K562 (cell line): ENCODE data around the gene CACNB2. TPM values are rescaled to one million over a fixed set of nuclear protein-coding genes. Genes with fewer than 3 reads are reported as not detected.
"Not testable (repeated sequence)": the region's sequence is repeated elsewhere in the genome, so short reads cannot be mapped to it uniquely, and the experiment has no call there.

ENCODE experiments used
- ATAC-seq: fragments of 200-7000 bp; cut with Tn5 transposase; 3 replicates; pipeline ENCODE4 v1.9.1; 2020; ENCODE audit warnings: moderate library complexity
- BruUV-seq: library from RNA; stranded (reverse); fragments of 400-500 nt; replicated peaks from 2 replicates; lab custom pipeline; 2021; lab: Mats Ljungman, UMichigan
- CTCF ChIA-PET: fragments of 300-600 bp; formaldehyde crosslinking; extraction: SDS; loops from one replicate; lab custom pipeline; 2021; ENCODE audit warnings: low intra/inter-chr PET ratio; lab: Yijun Ruan, JAX
- POLR2A ChIA-PET: fragments of 300-600, 350-650 bp; sonication (Branson Sonifier 250); formaldehyde crosslinking; extraction: SDS; loops from one replicate; lab custom pipeline; 2021; ENCODE audit warnings: antibody characterized with exemption, inconsistent platforms; lab: Yijun Ruan, JAX
- DNase-seq, 4 experiments: peaks; one replicate each; pipeline versions ENCODE4 v3.0.0 to v3.0.0-alpha.2; 2011 to 2018; ENCODE audit warnings: low spot score in 3 of 4, mixed read lengths in 3 of 4; ENCODE audit errors: extremely low read depth in 1 of 4
- FAIRE-seq: peaks from 2 replicates; lab custom pipeline; 2011; peaks lifted over from hg19 to GRCh38; lab: Jason Lieb, UNC
- H2AFZ ChIP-seq: 2 replicates; pipeline ENCODE4 v1.6.0; 2011; ENCODE audit warnings: low read depth, low read length, control low read depth, inconsistent platforms
- H3K27ac ChIP-seq: fragments of 200-600 bp; 3 replicates; pipeline ENCODE4 v1.8.0; 2011; ENCODE audit warnings: low read depth, mild to moderate bottlenecking, control low read depth, inconsistent platforms, low read length, moderate library complexity, mixed read lengths; ENCODE audit errors: extremely low read depth
- H3K27me3 ChIP-seq, 2 experiments: fragments of 300-600 bp in 1 of 2; 2 replicates in 1 of 2; 3 replicates in 1 of 2; pipeline versions ENCODE4 v1.6.0 to v1.8.0; 2011; ENCODE audit warnings: inconsistent platforms in 2 of 2, low read length in 2 of 2, mild to moderate bottlenecking in 1 of 2, mixed read lengths in 1 of 2, moderate library complexity in 1 of 2; ENCODE audit not compliant: control insufficient read depth in 2 of 2, insufficient read depth in 2 of 2
- H3K36me3 ChIP-seq: fragments of 300-600 bp; 3 replicates; pipeline ENCODE4 v1.8.0; 2011; ENCODE audit warnings: mild to moderate bottlenecking, low read length, inconsistent platforms; ENCODE audit not compliant: control insufficient read depth, insufficient read depth
- H3K4me1 ChIP-seq, 2 experiments: fragments of 200-600 bp in 1 of 2; replicated peaks in 1 of 2; 2 replicates in 1 of 2; 3 replicates in 1 of 2; pipeline versions ENCODE4 v1.5.1 to v1.8.0; 2011; ENCODE audit warnings: inconsistent platforms in 2 of 2, low read length in 2 of 2, mild to moderate bottlenecking in 1 of 2, mixed read lengths in 1 of 2, moderate library complexity in 1 of 2; ENCODE audit not compliant: control insufficient read depth in 2 of 2, insufficient read depth in 2 of 2
- H3K4me2 ChIP-seq: 2 replicates; pipeline ENCODE4 v1.6.1; 2011; ENCODE audit warnings: low read length, control low read depth, inconsistent platforms, mixed read lengths; ENCODE audit not compliant: insufficient read depth
- H3K4me3 ChIP-seq: fragments of 200-600 bp; sonication (generic), shearing (Covaris generic); 2 replicates; pipeline ENCODE4 v1.5.1; 2016; ENCODE audit warnings: control low read depth, inconsistent platforms
- H3K79me2 ChIP-seq: fragments of 200-600 bp; 3 replicates; pipeline ENCODE4 v1.8.0; 2011; ENCODE audit warnings: low read length, inconsistent platforms; ENCODE audit not compliant: control insufficient read depth, insufficient read depth
- H3K9ac ChIP-seq, 2 experiments: 2 replicates each; pipeline versions ENCODE4 v1.6.0 to v1.6.1; 2011; ENCODE audit warnings: low read depth in 2 of 2, low read length in 2 of 2, control low read depth in 1 of 2, inconsistent platforms in 1 of 2, mild to moderate bottlenecking in 1 of 2, mixed read lengths in 1 of 2; ENCODE audit not compliant: insufficient read depth in 1 of 2
- H3K9me1 ChIP-seq: one replicate; pipeline ENCODE4 v1.6.0; 2011; ENCODE audit warnings: inconsistent platforms, mild to moderate bottlenecking, low read length, moderate library complexity; ENCODE audit not compliant: control insufficient read depth, insufficient read depth
- H3K9me3 ChIP-seq: replicated peaks from 2 replicates; pipeline ENCODE4 v1.5.1; 2011; ENCODE audit warnings: low read depth, low read length, inconsistent platforms; ENCODE audit not compliant: control insufficient read depth, insufficient read depth
- H4K20me1 ChIP-seq: replicated peaks from 2 replicates; pipeline ENCODE4 v1.6.1; 2011; ENCODE audit warnings: low read length, inconsistent platforms, mixed read lengths; ENCODE audit not compliant: control insufficient read depth, insufficient read depth
- RBM25 ChIP-seq: fragments of 200-400 bp; formaldehyde crosslinking; IDR thresholded peaks from 2 replicates; pipeline ENCODE4 v1.6.1; 2018; ENCODE audit warnings: low read length, low read depth, moderate library complexity; ENCODE audit not compliant: severe bottlenecking
- TEAD1 ChIP-seq, 2 experiments: fragments of 450-650 bp in 1 of 2; sonication (generic) in 1 of 2; formaldehyde crosslinking; IDR thresholded peaks; 2 replicates each; pipeline versions ENCODE4 v1.4.0 to v1.8.0; 2020 to 2022; ENCODE audit warnings: mild to moderate bottlenecking in 2 of 2, missing genetic modification reagents in 1 of 2
- ZNF121 ChIP-seq: sonication (generic); formaldehyde crosslinking; conservative IDR thresholded peaks from 2 replicates; pipeline ENCODE4 v1.8.0; 2022; ENCODE audit warnings: missing genetic modification reagents
- WGBS: fragments of 100-300 bp; shearing (Covaris generic); methylation state at CpG from one replicate; pipeline ENCODE4 v1.1.6; 2016; ENCODE audit warnings: low coverage, mixed read lengths; ENCODE audit not compliant: insufficient coverage; ENCODE audit errors: missing lambda C conversion rate; 5-methylcytosine and 5-hydroxymethylcytosine counted together
- in situ Hi-C: fragments of 300-500 bp; cut with MboI; formaldehyde crosslinking; loops from 4 replicates; pipeline ENCODE4 v1.15.0; 2018; ENCODE audit warnings: inconsistent platforms, mixed read lengths
- intact Hi-C: fragments of 100-400 bp; cut with micrococcal nuclease; formaldehyde crosslinking; loops from 2 replicates; pipeline ENCODE4 v1.14.2; 2022
- polyA plus RNA-seq, 8 experiments: library from polyadenylated mRNA; depleted of rRNA in 4 of 8; stranded (reverse) in 5 of 8; unstranded in 3 of 8; fragments of >200 nt; fragmentation: Nextera tagmentation in 2 of 8; fragmentation: Illumina TruSeq in 1 of 8; extraction: Ambion mirVana in 2 of 8; extraction: Trizol in 1 of 8; gene quantifications; 2 replicates each; pipeline versions ENCODE4 v1.2.1 to v1.2.3, GENCODE V29; 2011 to 2014; ENCODE audit warnings: inconsistent platforms in 1 of 8, missing spikeins in 1 of 8
- total RNA-seq, 7 experiments: library from RNA; depleted of rRNA in 6 of 7; stranded (reverse); fragments of >200 nt in 6 of 7; fragmentation: Illumina TruSeq in 2 of 7; extraction: Trizol in 2 of 7; gene quantifications; 2 replicates each; pipeline versions ENCODE4 v1.2.1 to v1.2.3, GENCODE V29; 2011 to 2021; ENCODE audit warnings: low replicate concordance in 1 of 7

The CACNB2 gene
- total and polyA plus RNA-seq, 9 of the 15 experiments (the other 6 are each of a cell fraction or from before 2014, with no cell fraction given) = 1.8 to 2.2 TPM; not detected in 7

DNA sequence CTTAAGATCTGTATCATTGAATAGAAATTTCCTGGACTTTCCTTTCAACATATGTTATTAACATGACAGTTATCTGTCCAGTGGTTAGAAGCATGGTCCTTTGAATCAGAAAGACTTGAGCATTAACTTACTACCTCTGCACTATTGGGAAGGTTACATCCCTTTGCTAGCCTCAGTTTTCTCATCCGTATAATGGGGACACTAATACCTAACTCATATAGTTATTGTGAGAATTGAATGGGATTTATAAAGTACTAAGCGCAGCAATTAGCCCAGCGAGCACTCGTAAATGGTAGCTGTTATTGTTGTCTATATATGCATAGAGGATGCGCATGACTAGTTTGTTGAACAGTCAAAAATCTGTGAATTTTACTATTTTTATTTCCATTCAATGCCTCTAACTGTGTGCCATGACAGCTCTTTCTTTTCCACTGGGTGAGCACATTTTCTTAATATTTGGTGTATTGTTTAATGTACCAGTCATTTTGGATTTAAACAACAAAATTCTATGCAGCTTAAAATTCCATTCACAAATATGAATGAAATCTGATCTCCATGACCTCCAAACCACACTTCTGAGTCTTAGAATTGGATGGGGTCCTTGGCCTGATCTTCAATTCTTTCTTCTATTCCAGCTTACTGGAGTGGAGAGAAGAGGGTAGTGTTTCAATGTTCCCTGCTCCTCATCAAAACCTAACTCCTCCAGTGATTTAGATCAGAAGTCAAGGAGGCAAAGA is 65.0 kb downstream of the CACNB2 start:
- Histone ChIP-seq H4K20me1 (no peaks in the 10 kb centered on the region), H3K9me1 (no peaks in the 10 kb centered on the region), H3K27me3 (no peaks in the 10 kb centered on the region; a peak in 2 of 5 replicates), H3K36me3 (no peaks in the 10 kb centered on the region), H3K27ac (no peak overlapping the region), H2AFZ (no peak overlapping the region), H3K79me2 (no peaks in the 10 kb centered on the region), H3K4me3 (no peak overlapping the region), H3K9me3 (no peaks in the 10 kb centered on the region), H3K4me1 (no peaks in the 10 kb centered on the region), H3K4me2 (no peak overlapping the region), H3K9ac (no peak overlapping the region)
- intact Hi-C loops = no loop called here
- DNase-seq (no peak), ATAC-seq (no peak), FAIRE-seq (no peak)
- ChIA-PET CTCF (no interaction called here), POLR2A (no interaction called here)
- TF ChIP-seq RBM25 = peak; percentile 64
- no peak for TF ChIP-seq TEAD1 (CRISPR knock-in tag; IDR thresholded peaks at IDR 0.05)
- WGBS = 12% methylated on average over 5 of the region's 5 CpGs
- no TSS peak for BruUV-seq
- in situ Hi-C loops = no loop called here

DNA sequence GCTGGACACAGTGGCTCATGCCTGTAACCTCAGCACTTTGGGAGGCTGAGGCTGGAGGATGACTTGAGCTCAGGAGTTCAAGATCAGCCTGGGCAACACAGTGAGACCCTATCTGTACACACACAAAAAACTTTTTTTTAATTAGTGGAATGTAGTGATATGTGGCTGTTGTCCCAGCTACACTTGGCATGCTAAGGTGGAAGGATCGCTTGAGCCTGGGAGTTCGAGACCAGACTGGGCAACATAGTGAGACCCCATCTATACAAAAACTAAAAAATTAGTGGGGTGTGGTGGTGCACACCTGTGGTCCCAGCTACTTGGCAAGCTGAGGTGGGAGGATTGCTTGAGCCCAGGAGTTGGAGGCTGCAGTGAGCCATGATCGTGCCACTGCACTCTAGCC is 68.0 kb downstream of the CACNB2 start:
- H3K4me3 ChIP-seq, H3K27ac ChIP-seq, H3K9ac ChIP-seq, H3K9me3 ChIP-seq, H2AFZ ChIP-seq, intact Hi-C loops, BruUV-seq, H3K27me3 ChIP-seq, POLR2A ChIA-PET, in situ Hi-C loops, H3K79me2 ChIP-seq, DNase-seq, H3K4me2 ChIP-seq, FAIRE-seq, H3K9me1 ChIP-seq, ATAC-seq, H3K36me3 ChIP-seq, H4K20me1 ChIP-seq, H3K4me1 ChIP-seq: not testable (repeated sequence)
- WGBS = 0% methylated on average over 3 of the region's 3 CpGs
- CTCF ChIA-PET = interaction anchor here (0.7 kb wide), 1 partner anchor 915 kb away, joined by 3 read pairs; no protein-coding TSS in a partner anchor
- peak; percentile 38; the same call in 1 of the 2 replicates for TF ChIP-seq ZNF121 (CRISPR knock-in tag)
